ENCODE results near the gene OTUD7B.
A peak's percentile ranks its signal among the peaks of the same experiment; 100 is the strongest.
"Not testable (repeated sequence)": the region's sequence is repeated elsewhere in the genome, so short reads cannot be mapped to it uniquely, and the experiment has no call there.

OTUD7B gene

DNA sequence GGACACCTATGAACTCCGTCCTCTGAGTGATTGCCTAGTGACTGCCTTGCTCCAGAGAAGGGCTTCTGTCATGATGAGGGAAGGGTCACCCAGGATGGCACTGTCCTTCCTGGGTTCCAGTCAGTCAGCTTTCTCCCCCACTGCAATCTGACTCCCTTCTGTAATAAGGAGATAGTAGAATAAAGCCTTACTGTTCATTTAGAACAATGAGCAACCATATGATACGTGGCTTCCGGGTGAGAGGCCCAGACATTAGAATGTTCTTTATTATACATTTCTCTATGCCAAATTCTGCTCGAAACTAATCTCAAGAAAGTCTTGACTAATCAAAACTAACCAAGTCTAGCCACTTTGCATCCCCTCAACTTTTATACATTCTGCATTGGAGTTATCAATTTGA, 65.3 kb downstream of the OTUD7B start:
- DNase-seq (ENCODE audit: low read depth), result no peak

- DNase-seq (ENCODE audit: low read depth), result no peak
Measured at GRCh38 chr1:149942885-149943284, 67.6 kb downstream of the OTUD7B start.

DNA sequence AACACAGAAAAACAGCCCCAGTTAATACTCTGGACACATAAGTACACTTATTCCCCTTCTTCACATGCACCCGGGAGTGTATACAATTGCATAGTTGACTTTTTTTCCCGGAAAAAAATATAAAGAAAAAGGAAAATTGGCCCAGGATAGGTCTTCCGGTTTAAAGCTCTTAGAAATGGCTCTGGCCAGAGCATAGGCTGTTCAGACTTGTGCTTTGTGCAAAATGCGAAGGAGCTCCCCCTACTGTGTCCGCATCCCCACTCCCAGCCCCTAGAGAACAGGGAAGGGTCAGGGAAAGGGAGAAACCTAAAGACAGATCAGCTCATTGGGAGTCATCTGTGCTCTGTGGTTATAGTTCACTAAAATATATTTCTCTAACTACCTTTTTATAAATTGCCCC, 68.3 kb downstream of the OTUD7B start:
- no peak for DNase-seq (ENCODE audit: low read depth)

GRCh38 chr1:149940427-149940826, 70.1 kb downstream of the OTUD7B start:
- DNase-seq (ENCODE audit: low read depth), result no peak

DNA sequence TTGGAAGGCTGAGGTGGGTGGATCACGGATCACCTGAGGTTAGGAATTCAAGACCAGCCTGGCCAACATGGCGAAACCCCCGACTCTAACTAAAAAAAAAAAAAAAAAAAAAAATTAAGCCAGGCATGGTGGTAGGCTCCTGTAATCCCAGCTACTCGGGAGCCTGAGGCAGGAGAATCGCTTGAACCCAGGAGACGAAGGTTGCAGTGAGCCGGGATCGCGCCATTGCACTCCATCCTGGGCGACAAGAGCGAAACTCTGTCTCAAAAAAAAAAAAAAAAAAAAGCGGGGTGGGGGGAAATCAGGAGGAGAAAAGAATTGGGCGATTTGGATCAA, 71.9 kb downstream of the OTUD7B start:
- not testable (repeated sequence) for DNase-seq (ENCODE audit: low read depth)

GRCh38 chr1:149937759-149938158, 72.8 kb downstream of the OTUD7B start:
- no peak for DNase-seq (ENCODE audit: low read depth)

- DNase-seq (ENCODE audit: low read depth), result no peak
Measured at GRCh38 chr1:149936992-149937705, 73.4 kb downstream of the OTUD7B start.

DNA sequence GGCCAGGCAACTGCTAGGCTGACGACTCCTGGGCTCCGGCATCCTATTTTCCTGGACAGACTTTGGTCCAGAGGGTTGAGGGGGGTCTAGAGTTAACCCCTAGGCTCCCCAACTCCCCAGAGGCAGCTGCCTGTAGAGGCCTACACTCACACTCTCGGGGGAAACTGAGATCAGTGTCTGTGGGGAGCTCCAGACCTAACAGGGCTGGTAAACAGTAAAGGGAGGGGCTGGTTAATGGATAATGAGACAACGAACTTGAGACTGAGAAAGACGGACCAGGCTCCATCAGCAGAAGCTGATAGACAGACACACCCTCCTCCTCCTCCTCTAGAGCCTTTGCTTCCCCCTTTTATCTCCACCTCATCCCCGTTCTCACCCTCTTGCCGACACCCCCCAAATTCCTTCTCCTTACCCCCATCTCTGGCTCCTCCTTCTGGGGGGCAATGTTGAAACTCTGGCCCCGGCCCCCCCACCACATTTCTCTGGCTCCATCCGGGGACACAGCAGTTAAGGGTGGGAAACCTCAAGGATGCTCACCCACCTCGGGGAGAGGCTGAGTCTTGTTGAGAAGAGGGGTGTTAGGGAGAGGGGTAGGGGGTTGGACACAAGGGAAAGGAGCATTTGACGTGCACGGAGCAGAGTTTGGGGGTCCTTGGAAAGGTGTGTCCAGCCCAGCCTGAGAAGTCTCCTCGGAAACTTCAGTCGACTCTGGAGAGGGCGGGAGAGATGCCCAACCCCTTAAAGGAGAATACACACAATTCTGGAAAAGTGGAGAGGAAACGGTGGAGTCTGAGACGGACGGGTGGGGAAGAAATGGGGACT, 74.1 kb downstream of the OTUD7B start, which contains the start of gene MTMR11:
Gene MTMR11, minus strand, starts transcription at position 710 of the 822 bp plus-strand sequence. Its CDS starts 232 bp downstream, at position 478.
- no peak for DNase-seq (ENCODE audit: low read depth)

DNA sequence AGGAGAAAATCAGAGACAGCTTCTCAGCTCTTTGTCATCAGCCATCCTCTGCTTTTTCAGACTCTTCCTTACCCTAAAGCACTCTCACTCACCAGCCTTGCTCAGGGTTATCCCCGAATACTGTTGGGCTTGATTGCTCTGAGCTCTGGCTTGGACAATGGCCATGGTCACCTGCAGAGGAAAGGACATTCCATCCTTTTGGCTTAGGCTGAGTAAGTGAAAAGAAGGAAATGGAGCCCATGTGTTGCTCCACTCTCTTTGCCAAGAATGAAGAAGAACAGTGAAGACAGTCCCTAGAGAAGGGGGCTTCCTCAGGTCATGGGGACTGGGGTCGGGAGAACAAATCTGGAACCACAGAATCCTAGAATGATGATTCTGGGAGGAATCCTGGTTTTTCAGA, 76.2 kb downstream of the OTUD7B start:
- DNase-seq (ENCODE audit: low read depth), result no peak

DNA sequence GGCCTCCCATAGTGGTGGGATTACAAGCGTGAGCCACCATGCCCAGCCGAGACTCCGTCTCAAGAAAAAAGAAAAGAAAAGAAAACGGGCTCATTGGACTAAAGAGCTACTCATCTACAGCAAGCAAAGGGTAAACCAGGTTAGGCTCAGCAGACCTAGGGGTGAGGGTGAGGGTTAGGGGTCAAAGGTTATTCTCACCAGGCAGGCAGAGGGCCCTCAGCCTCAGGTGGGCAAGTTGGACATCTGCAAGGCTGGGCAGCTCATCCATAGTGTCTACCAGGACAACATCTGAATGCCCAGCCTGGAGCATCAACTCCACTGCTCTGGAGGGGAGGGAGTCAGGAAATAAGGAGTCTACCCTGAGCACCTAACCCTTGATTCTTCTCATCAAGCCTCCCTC, 77.3 kb downstream of the OTUD7B start:
- DNase-seq (ENCODE audit: low read depth), result no peak

DNA sequence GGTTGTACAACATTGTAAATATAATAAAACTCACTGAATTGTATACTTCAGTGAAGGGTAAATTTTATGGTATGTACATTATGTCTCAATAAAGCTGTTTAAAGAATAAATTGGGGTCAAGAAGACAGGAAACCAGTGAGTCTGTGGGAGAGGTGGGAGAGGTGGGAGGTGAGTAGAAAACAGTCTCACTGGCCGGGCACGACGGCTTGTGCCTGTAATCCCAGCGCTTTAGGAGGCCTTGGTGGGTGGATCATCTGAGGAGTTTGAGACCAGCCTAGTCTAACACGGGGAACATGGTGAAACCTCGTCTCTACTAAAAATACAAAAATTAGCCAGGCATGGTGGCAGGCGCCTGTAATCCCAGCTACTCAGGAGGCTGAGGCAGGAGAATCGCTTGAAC, 78.1 kb downstream of the OTUD7B start:
- no peak for DNase-seq (ENCODE audit: low read depth)

DNA sequence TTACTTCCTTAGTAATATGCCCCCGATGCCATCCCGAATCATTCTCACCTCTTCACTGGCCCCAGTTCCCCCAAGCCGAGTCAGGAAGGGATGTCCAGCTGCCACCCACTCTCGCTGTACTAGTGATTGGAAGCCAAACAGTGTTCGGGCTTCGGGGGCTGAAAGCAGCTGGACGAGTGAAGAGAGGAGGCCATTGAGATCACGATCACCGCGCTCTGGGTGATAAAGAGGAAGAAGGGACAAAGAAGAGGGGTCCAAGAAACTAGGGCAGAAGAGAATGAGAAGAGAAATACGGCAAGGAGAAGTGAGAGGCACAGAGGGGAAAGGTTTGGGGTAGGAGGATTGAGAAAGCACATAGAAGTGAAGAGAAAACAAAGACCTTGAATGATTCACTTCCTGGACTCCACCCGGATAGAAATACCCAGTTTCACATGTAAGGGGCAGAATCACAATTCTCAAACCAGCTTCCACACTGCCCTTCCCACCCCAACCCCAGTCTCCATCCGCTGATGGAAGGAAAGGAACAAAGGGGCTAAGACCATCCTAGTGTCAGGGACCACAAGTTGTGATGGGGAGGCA, 79.2 kb downstream of the OTUD7B start:
- no peak for DNase-seq (ENCODE audit: low read depth)

- DNase-seq (ENCODE audit: low read depth), result no peak
Measured at GRCh38 chr1:149929856-149930255, 80.7 kb downstream of the OTUD7B start.

DNA sequence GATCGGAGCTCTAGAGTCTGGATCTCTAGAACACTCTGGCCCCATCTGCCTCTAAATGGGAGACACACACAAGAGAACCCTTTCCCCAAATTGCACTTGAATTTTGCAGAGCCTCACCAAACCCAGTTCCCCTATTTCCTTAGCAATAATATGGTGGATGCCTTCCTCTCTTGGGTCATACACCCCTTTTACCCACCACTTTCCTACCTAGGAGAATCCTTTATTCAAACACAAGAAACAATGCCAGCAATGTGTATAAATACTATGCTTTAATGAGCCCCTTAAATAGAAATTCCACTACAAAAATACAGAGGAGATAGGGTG, 82.2 kb downstream of the OTUD7B start:
- DNase-seq (ENCODE audit: low read depth), result no peak

- peak; percentile 95 for DNase-seq (ENCODE audit: low read depth)
Measured at GRCh38 chr1:149927563-149928400, 82.7 kb downstream of the OTUD7B start, which contains the start of gene SF3B4. Gene SF3B4 (minus strand): TSS chr1:149927803. CDS start chr1:149927759, 44 bp downstream.

DNA sequence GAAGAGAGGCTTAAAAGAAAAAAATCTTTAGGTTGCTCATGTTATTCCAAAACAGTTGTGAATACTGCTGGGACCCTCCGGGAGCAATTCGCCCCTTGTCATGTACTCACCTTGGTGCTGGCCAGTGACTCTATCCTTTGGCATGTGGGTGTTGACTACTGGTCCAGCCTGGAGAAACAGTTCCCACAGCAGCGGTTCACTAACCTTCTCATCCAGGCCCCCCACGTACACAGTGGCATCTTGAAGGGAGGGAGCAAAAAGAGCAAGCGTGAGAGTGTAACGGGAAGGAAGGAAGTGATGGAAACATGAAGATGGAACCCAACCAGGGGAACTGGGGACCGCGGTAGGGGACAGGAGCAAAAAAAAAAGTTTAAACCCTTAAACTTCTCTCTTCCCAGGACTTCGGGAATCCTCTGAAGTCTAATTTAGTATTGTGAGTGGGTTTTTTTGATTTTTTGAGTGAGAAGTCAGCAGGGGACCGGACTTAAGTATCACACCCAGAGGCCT, 83.4 kb downstream of the OTUD7B start:
- DNase-seq (ENCODE audit: low read depth), result no peak

- no peak for DNase-seq (ENCODE audit: low read depth)
Measured at GRCh38 chr1:149926296-149926695, 84.2 kb downstream of the OTUD7B start.

- DNase-seq (ENCODE audit: low read depth), result no peak
Measured at GRCh38 chr1:149925751-149926150, 84.8 kb downstream of the OTUD7B start.

GRCh38 chr1:149925345-149925744, 85.2 kb downstream of the OTUD7B start:
- DNase-seq (ENCODE audit: low read depth), result no peak

DNA sequence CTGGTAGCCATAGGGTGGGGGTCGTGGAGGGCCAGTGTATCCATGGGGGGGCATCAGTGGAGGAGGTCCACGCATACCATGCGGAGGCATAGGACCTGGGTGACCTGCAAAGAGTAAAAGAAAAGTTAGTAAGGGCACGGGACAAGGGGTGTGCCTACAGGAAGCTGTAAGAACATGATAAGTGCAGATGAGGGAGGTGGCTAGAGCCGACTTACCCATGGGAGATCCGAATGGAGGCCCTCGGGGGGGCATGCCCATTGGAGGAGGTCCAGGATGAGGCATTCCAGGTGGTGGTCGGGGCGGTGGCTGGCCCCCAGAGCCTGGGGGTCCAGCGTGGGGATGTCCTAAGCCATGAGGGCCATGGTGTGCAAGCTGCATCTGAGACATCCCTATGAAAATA, 86.9 kb downstream of the OTUD7B start:
- no peak for DNase-seq (ENCODE audit: low read depth)

- no peak for DNase-seq (ENCODE audit: low read depth)
Measured at GRCh38 chr1:149917571-149918144, 92.9 kb downstream of the OTUD7B start, which contains the start of gene SV2A. Gene SV2A (minus strand): TSS chr1:149917844. CDS start chr1:149913840, 4,004 bp downstream.

DNA sequence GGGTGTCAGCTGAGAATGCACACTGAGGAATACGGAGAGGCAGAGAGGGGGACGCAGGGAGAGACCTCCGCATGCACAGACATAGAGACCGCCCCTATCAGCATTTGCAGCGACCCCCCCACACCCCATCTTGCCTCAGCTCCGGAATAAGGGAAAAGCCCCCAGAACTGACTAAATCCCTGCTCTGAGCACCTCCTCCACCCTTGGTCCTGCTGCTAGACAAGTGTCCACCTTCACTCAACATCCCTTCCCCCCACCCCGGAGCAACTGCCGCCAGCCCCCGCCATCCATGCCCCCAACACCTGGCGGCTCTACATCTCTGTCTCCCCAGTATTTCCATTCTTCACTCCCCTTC, 93.7 kb downstream of the OTUD7B start:
- DNase-seq (ENCODE audit: low read depth), result no peak
